Omental fat pad (tissue), 4 donors: ENCODE results near the gene ANKRD40CL. TPM values are rescaled to one million over a fixed set of nuclear protein-coding genes. Genes with fewer than 3 reads are reported as not detected.

Source experiments
- ATAC-seq: fragments of 150-250 bp; one replicate; pipeline ENCODE4 v1.9.1; 2016; ENCODE audit warnings: mild to moderate bottlenecking, moderate library complexity; ENCODE audit not compliant: low FRiP score
- DNase-seq: peaks from one replicate; pipeline ENCODE4 v3.0.0-alpha.2; 2019; ENCODE audit warnings: low spot score
- CTCF ChIP-seq, 3 donors: fragments of 450-650 bp; IDR thresholded peaks; one replicate each; pipeline ENCODE4 v1.5.1; 2016 to 2017; ENCODE audit warnings: antibody characterized with exemption in 3 of 3, mild to moderate bottlenecking in 3 of 3, moderate library complexity in 2 of 3
- total RNA-seq, 4 donors: library from RNA; depleted of rRNA; stranded (reverse); fragments of >200 nt; gene quantifications; one replicate each; pipeline ENCODE4 v1.1.0, GENCODE V29; 2016

The ANKRD40CL gene
- total RNA-seq, 4 donors from 2014 or later, result not detected

DNA sequence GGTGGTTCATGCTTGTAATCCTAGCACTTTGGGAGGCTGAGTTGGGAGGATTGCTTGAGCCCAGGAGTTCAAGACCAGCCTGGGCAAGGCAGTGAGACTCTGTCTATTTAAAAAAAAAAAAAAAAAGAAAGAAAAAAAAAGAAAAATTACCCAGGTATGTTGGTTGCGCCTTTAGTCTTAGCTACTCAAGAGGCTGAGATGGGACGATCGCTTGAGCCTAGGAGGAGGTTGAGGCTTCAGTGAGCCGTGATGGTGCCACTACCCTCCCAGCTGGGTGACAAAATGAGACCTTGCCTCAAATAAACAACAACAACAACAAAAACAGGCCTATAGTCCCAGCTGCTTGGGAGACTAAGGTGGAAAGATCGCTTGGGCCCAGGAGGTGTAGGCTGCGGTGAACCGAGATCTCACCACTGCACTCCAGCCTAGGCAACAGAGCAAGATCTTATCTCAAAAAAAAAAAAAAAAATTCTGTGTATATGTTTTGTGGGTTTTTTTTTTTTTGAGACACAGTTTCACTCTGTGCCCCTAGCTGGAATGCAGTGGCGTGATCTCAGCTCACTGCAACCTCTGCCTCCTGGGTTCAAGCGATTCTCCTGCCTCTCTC is 12.5 kb upstream of the ANKRD40CL start:
- ATAC-seq (no peak), DNase-seq (no peak)
- TF ChIP-seq CTCF (IDR thresholded peaks at IDR 0.05), result no peak

GRCh38 chr17:50778988-50779387 is 11.7 kb upstream of the ANKRD40CL start:
- DNase-seq, result no peak
- no peak for ATAC-seq
- no peak for TF ChIP-seq CTCF (IDR thresholded peaks at IDR 0.05)

GRCh38 chr17:50778471-50778870 is 11.2 kb upstream of the ANKRD40CL start:
- no peak for ATAC-seq
- no peak for DNase-seq
- no peak for TF ChIP-seq CTCF (IDR thresholded peaks at IDR 0.05)

- ATAC-seq (no peak), DNase-seq (no peak)
- TF ChIP-seq CTCF (IDR thresholded peaks at IDR 0.05), result no peak
These were observed 8.6 kb upstream of the ANKRD40CL start for GRCh38 chr17:50775926-50776325.

DNA sequence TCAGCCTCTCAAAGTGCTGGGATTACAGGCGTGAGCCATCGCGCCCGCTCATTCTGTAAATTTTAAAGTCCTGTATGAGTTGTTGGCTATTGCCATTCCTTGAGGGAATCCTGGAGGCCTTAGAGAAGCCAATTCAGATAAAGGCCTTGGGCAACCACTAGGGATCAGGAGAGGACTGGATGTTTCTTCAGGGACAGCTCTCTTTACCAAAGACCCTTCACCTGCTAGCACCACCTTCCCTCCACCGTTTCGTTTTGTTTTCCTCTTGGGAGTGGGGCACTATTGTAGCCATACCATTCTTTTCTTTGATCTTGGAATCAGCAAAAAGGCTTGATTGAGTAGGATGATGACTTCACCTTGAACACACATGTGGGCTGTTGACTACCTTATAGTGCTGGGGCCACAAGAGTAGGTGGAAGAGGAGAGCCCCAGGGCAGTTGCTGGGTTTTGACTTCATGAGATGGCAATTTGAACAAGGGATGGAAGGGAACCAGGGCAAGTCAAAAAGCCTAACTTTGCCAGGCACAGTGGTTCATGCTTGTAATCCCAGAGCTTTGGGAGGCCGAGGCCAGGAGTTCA is 7.0 kb upstream of the ANKRD40CL start:
- ATAC-seq (no peak), DNase-seq (no peak)
- no peak for TF ChIP-seq CTCF (IDR thresholded peaks at IDR 0.05)

DNA sequence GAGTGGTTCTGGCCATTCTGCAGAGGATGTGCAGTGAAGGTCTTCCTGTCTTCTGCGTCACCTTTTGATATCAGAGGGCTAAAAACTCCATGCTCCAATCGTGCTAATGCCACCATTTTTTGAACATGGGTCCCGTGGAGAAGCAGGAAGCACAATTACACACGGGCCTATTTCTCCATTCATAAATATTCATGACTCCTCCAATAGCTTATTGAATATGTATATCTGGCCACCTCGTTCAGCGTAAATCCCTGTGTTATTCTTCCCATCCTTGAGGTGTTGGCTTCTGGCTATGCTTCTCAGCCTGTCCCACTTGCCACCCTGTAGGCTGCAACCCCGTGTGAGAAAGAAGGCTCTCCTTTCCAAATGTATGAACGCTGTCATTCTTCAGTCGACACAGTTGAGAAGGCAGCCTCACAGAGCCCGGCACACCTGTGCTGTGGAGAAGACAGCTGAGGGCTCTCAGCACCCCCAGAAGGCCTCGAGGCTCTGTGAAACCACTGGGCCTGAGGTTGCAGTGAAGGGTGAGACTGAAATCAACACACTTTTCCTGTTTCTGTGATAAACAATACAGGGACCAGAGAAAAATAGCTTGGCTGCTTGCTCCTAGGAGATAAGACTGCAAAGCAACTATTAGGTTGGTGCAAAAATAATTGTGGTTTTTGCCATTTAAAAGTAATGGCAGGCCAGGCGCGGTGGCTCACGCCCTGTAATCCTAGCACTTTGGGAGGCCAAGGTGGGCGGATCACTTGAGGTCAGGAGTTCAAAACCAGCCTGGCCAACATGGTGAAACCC is 4.9 kb upstream of the ANKRD40CL start:
- DNase-seq (no peak), ATAC-seq (no peak)
- no peak for TF ChIP-seq CTCF (IDR thresholded peaks at IDR 0.05)
